Endothelial cell of umbilical vein (primary cell): Measurements from ENCODE around the gene ZNF556. TPM values are rescaled to one million over a fixed set of nuclear protein-coding genes. Genes with fewer than 3 reads are reported as not detected.

Source experiments
- BruUV-seq: library from RNA; stranded (reverse); fragments of 400-500 nt; replicated peaks from 2 replicates; lab custom pipeline; 2021; lab: Mats Ljungman, UMichigan
- CTCF ChIA-PET: fragments of 300-600, 350-600 bp; sonication (Branson Sonifier 250); formaldehyde crosslinking; loops from one replicate; lab custom pipeline; 2021; ENCODE audit warnings: antibody characterized with exemption, inconsistent platforms; lab: Charles Lee
- POLR2A ChIA-PET: fragments of 300-600, 350-600 bp; sonication (Branson Sonifier 250); formaldehyde crosslinking; loops from one replicate; lab custom pipeline; 2021; ENCODE audit warnings: antibody characterized with exemption, inconsistent platforms; lab: Charles Lee
- DNase-seq: peaks from one replicate; pipeline ENCODE4 v3.0.0-alpha.2; 2011; ENCODE audit warnings: low read depth, low spot score
- FAIRE-seq: peaks from 2 replicates; lab custom pipeline; 2011; peaks lifted over from hg19 to GRCh38; lab: Jason Lieb, UNC
- H2AFZ ChIP-seq: 2 replicates; pipeline ENCODE4 v1.6.0; 2012; ENCODE audit warnings: low read depth, low read length, control low read depth, inconsistent platforms
- H3K27ac ChIP-seq: 2 replicates; pipeline ENCODE4 v1.5.1; 2011; ENCODE audit warnings: low read depth, mild to moderate bottlenecking, control low read depth, low read length, moderate library complexity; ENCODE audit not compliant: insufficient read depth
- H3K27me3 ChIP-seq, 2 experiments: 2 replicates each; pipeline versions ENCODE4 v1.6.0 to v1.6.1; 2011; ENCODE audit warnings: low read length in 2 of 2, mixed read lengths in 1 of 2; ENCODE audit not compliant: control insufficient read depth in 2 of 2, insufficient read depth in 2 of 2
- H3K36me3 ChIP-seq, 2 experiments: 2 replicates in 1 of 2; 3 replicates in 1 of 2; pipeline ENCODE4 v1.5.1; 2011; ENCODE audit warnings: low read length in 2 of 2, mild to moderate bottlenecking in 1 of 2, moderate library complexity in 1 of 2; ENCODE audit not compliant: control insufficient read depth in 2 of 2, insufficient read depth in 2 of 2; ENCODE audit errors: extremely low read depth in 1 of 2
- H3K4me1 ChIP-seq: 3 replicates; pipeline ENCODE4 v1.5.1; 2011; ENCODE audit warnings: mild to moderate bottlenecking, low read length; ENCODE audit not compliant: control insufficient read depth, insufficient read depth; ENCODE audit errors: extremely low read depth
- H3K4me2 ChIP-seq: 2 replicates; pipeline ENCODE4 v1.6.1; 2011; ENCODE audit warnings: low read length, control low read depth, mixed read lengths; ENCODE audit not compliant: insufficient read depth
- H3K4me3 ChIP-seq, 3 experiments: fragments of 200-600 bp in 1 of 3; sonication (generic), shearing (Covaris generic) in 1 of 3; replicated peaks in 1 of 3; 2 replicates each; pipeline ENCODE4 v1.5.1; 2011 to 2016; ENCODE audit warnings: control low read depth in 3 of 3, low read length in 3 of 3, mild to moderate bottlenecking in 2 of 3, inconsistent platforms in 1 of 3, low read depth in 1 of 3, moderate library complexity in 1 of 3; ENCODE audit not compliant: insufficient read depth in 1 of 3
- H3K79me2 ChIP-seq: 2 replicates; pipeline ENCODE4 v1.6.0; 2012; ENCODE audit warnings: low read length, inconsistent platforms; ENCODE audit not compliant: control insufficient read depth, insufficient read depth
- H3K9ac ChIP-seq: replicated peaks from 2 replicates; pipeline ENCODE3; 2011; ENCODE audit warnings: low read length, control low read depth; ENCODE audit not compliant: insufficient read depth; ENCODE audit errors: extremely low read depth
- H3K9me1 ChIP-seq: replicated peaks from 3 replicates; pipeline ENCODE4 v1.6.0; 2011; ENCODE audit warnings: mild to moderate bottlenecking, low read length; ENCODE audit not compliant: control insufficient read depth, insufficient read depth; ENCODE audit errors: extremely low read depth
- H3K9me3 ChIP-seq: replicated peaks from 2 replicates; pipeline ENCODE4 v1.5.1; 2012; ENCODE audit warnings: low read length, inconsistent platforms; ENCODE audit not compliant: control insufficient read depth, insufficient read depth
- H4K20me1 ChIP-seq: replicated peaks from 2 replicates; pipeline ENCODE3; 2011; ENCODE audit warnings: mild to moderate bottlenecking, low read length; ENCODE audit not compliant: control insufficient read depth, insufficient read depth; ENCODE audit errors: extremely low read depth
- CTCF ChIP-seq, 2 donors: IDR thresholded peaks; 1 replicate in 1 of 2; 2 replicates in 1 of 2; pipeline ENCODE4 v1.5.1; 2011; ENCODE audit warnings: low read length in 2 of 2, mild to moderate bottlenecking in 2 of 2, moderate library complexity in 2 of 2, control low read depth in 1 of 2, inconsistent platforms in 1 of 2, low read depth in 1 of 2; ENCODE audit not compliant: insufficient read depth in 1 of 2; ENCODE audit errors: extremely low read depth in 1 of 2
- EZH2 ChIP-seq: IDR thresholded peaks from 2 replicates; pipeline ENCODE4 v1.6.1; 2012; ENCODE audit warnings: borderline replicate concordance, low read depth, mild to moderate bottlenecking, moderate library complexity, low read length, inconsistent platforms; ENCODE audit not compliant: severe bottlenecking
- FOS ChIP-seq: IDR thresholded peaks from 2 replicates; pipeline ENCODE4 v1.6.1; 2011; ENCODE audit warnings: mild to moderate bottlenecking, low read length, moderate library complexity, borderline replicate concordance; ENCODE audit not compliant: insufficient read depth
- GATA2 ChIP-seq: IDR thresholded peaks from 2 replicates; pipeline ENCODE4 v1.7.0; 2011; ENCODE audit warnings: low read depth, mild to moderate bottlenecking, moderate library complexity, mixed read lengths, low read length; ENCODE audit not compliant: insufficient read length, insufficient read depth
- JUN ChIP-seq: IDR thresholded peaks from 2 replicates; pipeline ENCODE4 v1.6.1; 2011; ENCODE audit warnings: borderline replicate concordance, low read depth; ENCODE audit not compliant: insufficient read length, insufficient read depth
- MAX ChIP-seq: IDR thresholded peaks from 2 replicates; pipeline ENCODE4 v1.6.1; 2011; ENCODE audit not compliant: insufficient read depth, insufficient read length
- MYC ChIP-seq: IDR thresholded peaks from one replicate; pipeline ENCODE4 v1.6.1; 2011; ENCODE audit warnings: mild to moderate bottlenecking, low read depth, low read length
- POLR2A ChIP-seq: IDR thresholded peaks from 2 replicates; pipeline ENCODE4 v1.6.1; 2012; ENCODE audit warnings: low read depth, mild to moderate bottlenecking, control low read depth, low read length
- POLR2AphosphoS5 ChIP-seq: IDR thresholded peaks from 2 replicates; pipeline ENCODE4 v1.6.1; 2012; ENCODE audit warnings: low read depth, mild to moderate bottlenecking, control low read depth, low read length, moderate library complexity; ENCODE audit not compliant: insufficient read depth
- dilution Hi-C: fragments of 300-500 bp; cut with MboI; formaldehyde crosslinking; loops from one replicate; pipeline ENCODE4 v1.15.0; 2019; ENCODE audit warnings: low sequenced_read_pairs; ENCODE audit not compliant: extremely low pct_ligation_motif_present
- intact Hi-C: fragments of 100-400 bp; cut with micrococcal nuclease; formaldehyde crosslinking; loops from one replicate; pipeline ENCODE4 v1.10.0; 2022
- polyA plus RNA-seq, 4 experiments: library from polyadenylated mRNA; depleted of rRNA in 3 of 4; stranded (reverse) in 3 of 4; unstranded in 1 of 4; fragments of >200 nt; gene quantifications; 2 replicates each; pipeline versions ENCODE4 v1.2.1 to v1.2.3, GENCODE V29; 2011 to 2012; ENCODE audit warnings: missing spikeins in 1 of 4
- total RNA-seq: library from RNA; stranded (reverse); gene quantifications from 2 replicates; pipeline ENCODE4 v1.2.3, GENCODE V29; 2021

Gene ZNF556
- total and polyA plus RNA-seq, 2 donors (not counting 3 experiments of a cell fraction or from before 2014, with no cell fraction given), result 0.01 TPM; not detected in 1

- FAIRE-seq (no peak), DNase-seq (no peak)
- no peak overlapping the region for H2AFZ ChIP-seq
- H3K27ac ChIP-seq, result no peak overlapping the region
- H4K20me1 ChIP-seq, result no peaks in the 10 kb centered on the region
- H3K4me3 ChIP-seq, result no peak overlapping the region
- POLR2A ChIA-PET, result no interaction called here
- H3K9ac ChIP-seq, result no peak overlapping the region
- H3K36me3 ChIP-seq, result peaks cover 0 to 3% of the 10 kb centered on the region in 2 experiments
- no peaks in the 10 kb centered on the region for H3K79me2 ChIP-seq
- H3K9me1 ChIP-seq, result no peaks in the 10 kb centered on the region
- BruUV-seq, result no TSS peak
- no peaks in the 10 kb centered on the region for H3K9me3 ChIP-seq
- dilution Hi-C loops, result no loop called here
- no peaks in the 10 kb centered on the region for H3K27me3 ChIP-seq
- intact Hi-C loops, result no loop called here
- CTCF ChIA-PET, result interaction anchor here (1.1 kb wide), 1 partner anchor 18 kb away, joined by 3 read pairs; the partner anchor contains the start of gene ZNF555
- peaks cover 3% of the 10 kb centered on the region for H3K4me1 ChIP-seq
- H3K4me2 ChIP-seq, result no peak overlapping the region
- TF ChIP-seq POLR2A (no peak), FOS (no peak), GATA2 (no peak), MYC (no peak), EZH2 (no peak), JUN (no peak), POLR2AphosphoS5 (no peak), MAX (no peak), CTCF (IDR thresholded peaks at IDR 0.05; ENCODE audit: extremely low read depth in 1 of 2, insufficient read depth in 1 of 2, low read depth in 1 of 2, low read length in 2 of 2) (no peak)
These were observed 44.3 kb upstream of the ZNF556 start for GRCh38 chr19:2822846-2823245.
